CD4-positive, CD25-positive, alpha-beta regulatory T cell (primary cell): Measurements from ENCODE around the gene PAQR4. TPM values are rescaled to one million over a fixed set of nuclear protein-coding genes. Genes with fewer than 3 reads are reported as not detected.

Source experiments
- ATAC-seq, 2 donors: fragments of 150-1000 bp; cut with Tn5 transposase; one replicate each; pipeline ENCODE4 v1.10.0; 2021; ENCODE audit warnings: low read depth in 2 of 2, moderate number of reproducible peaks in 2 of 2, moderate library complexity in 1 of 2
- DNase-seq, 3 donors: peaks; one replicate each; pipeline versions ENCODE4 v3.0.0 to v3.0.0-alpha.2; 2012 to 2022; ENCODE audit warnings: mixed read lengths in 1 of 3
- H3K27ac ChIP-seq: one replicate; pipeline ENCODE4 v1.7.0; 2013; ENCODE audit warnings: mild to moderate bottlenecking, low read length; ENCODE audit not compliant: insufficient read depth, poor library complexity, severe bottlenecking
- H3K27me3 ChIP-seq: one replicate; pipeline ENCODE4 v1.7.0; 2013; ENCODE audit warnings: low read length; ENCODE audit not compliant: control insufficient read depth, insufficient read depth
- H3K36me3 ChIP-seq: one replicate; pipeline ENCODE4 v1.7.0; 2013; ENCODE audit warnings: mild to moderate bottlenecking, low read length, moderate library complexity; ENCODE audit not compliant: control insufficient read depth, insufficient read depth
- H3K4me1 ChIP-seq: 2 replicates; pipeline ENCODE4 v1.7.0; 2013; ENCODE audit warnings: mild to moderate bottlenecking, low read length; ENCODE audit not compliant: insufficient read depth, control insufficient read depth, poor library complexity, severe bottlenecking
- H3K4me3 ChIP-seq: one replicate; pipeline ENCODE4 v1.7.0; 2013; ENCODE audit warnings: low read depth, mild to moderate bottlenecking, low read length, moderate library complexity
- H3K9me3 ChIP-seq, 2 experiments: 1 replicate in 1 of 2; 2 replicates in 1 of 2; pipeline ENCODE4 v1.7.0; 2013; ENCODE audit warnings: low read length in 2 of 2, mild to moderate bottlenecking in 1 of 2, moderate library complexity in 1 of 2; ENCODE audit not compliant: control insufficient read depth in 2 of 2
- H3K27ac Mint-ChIP-seq, 3 donors: one replicate each; pipeline ENCODE4 v1.8.0; 2020 to 2022; ENCODE audit warnings: mild to moderate bottlenecking in 3 of 3, mixed read lengths in 3 of 3, moderate library complexity in 2 of 3
- H3K27me3 Mint-ChIP-seq: one replicate; pipeline ENCODE4 v1.8.0; 2022; ENCODE audit warnings: mild to moderate bottlenecking, mixed read lengths
- H3K36me3 Mint-ChIP-seq: one replicate; pipeline ENCODE4 v1.8.0; 2020; ENCODE audit warnings: mixed read lengths
- H3K4me1 Mint-ChIP-seq, 4 donors: one replicate each; pipeline ENCODE4 v1.8.0; 2020 to 2022; ENCODE audit warnings: mixed read lengths in 4 of 4, mild to moderate bottlenecking in 1 of 4
- H3K4me3 Mint-ChIP-seq, 4 donors: one replicate each; pipeline ENCODE4 v1.8.0; 2020 to 2022; ENCODE audit warnings: mild to moderate bottlenecking in 4 of 4, mixed read lengths in 4 of 4, moderate library complexity in 3 of 4
- H3K9me3 Mint-ChIP-seq, 7 donors: one replicate each; pipeline ENCODE4 v1.8.0; 2020 to 2022; ENCODE audit warnings: mixed read lengths in 7 of 7, mild to moderate bottlenecking in 3 of 7, moderate library complexity in 2 of 7
- polyA plus RNA-seq, 4 donors: library from polyadenylated mRNA; unstranded; fragments of 300-500 nt; fragmentation: Illumina TruSeq; gene quantifications; one replicate each; pipeline ENCODE4 v1.2.3, GENCODE V29; 2021
- total RNA-seq: library from RNA; stranded (reverse); gene quantifications from one replicate; pipeline ENCODE4 v1.2.3, GENCODE V29; 2022

The PAQR4 gene
- 5.6 TPM for total RNA-seq
- 1 to 10 TPM; 2.2 to 8.0 (median 4.4) TPM for polyA plus RNA-seq

- Mint-ChIP-seq H3K9me3 (peaks cover 0 to 1% (median 0%) of the 10 kb centered on the region in 7 donors), H3K27me3 (peaks cover 37% of the 10 kb centered on the region), H3K4me3 (peak within 1 kb of the TSS; percentile 80 to 87 (median 86)), H3K36me3 (no peaks in the 10 kb centered on the region), H3K4me1 (peaks cover 0 to 42% (median 4%) of the 10 kb centered on the region in 4 donors), H3K27ac (no peak within 1 kb of the TSS)
- Histone ChIP-seq H3K9me3 (no peaks in the 10 kb centered on the region), H3K4me1 (peaks cover 62% of the 10 kb centered on the region), H3K27ac (no peak within 1 kb of the TSS), H3K27me3 (no peaks in the 10 kb centered on the region), H3K36me3 (no peaks in the 10 kb centered on the region), H3K4me3 (peak within 1 kb of the TSS; percentile 7)
- ATAC-seq = peak; percentile 75 to 78
- peak; percentile 68 to 87 (median 75) for DNase-seq
Observed at GRCh38 chr16:2968738-2969544, at the start of gene PAQR4. Gene PAQR4, plus strand, starts transcription at chr16:2969348. Its CDS starts 327 bp downstream, at chr16:2969675.

- peak overlapping the region in 1 of 4 donors; percentile 67 for H3K4me3 Mint-ChIP-seq
Observed at GRCh38 chr16:2919511-2920255, 49.5 kb upstream of the PAQR4 start.

GRCh38 chr16:2923481-2923880 is 45.7 kb upstream of the PAQR4 start:
- Histone ChIP-seq H3K4me1 (peaks cover 14% of the 10 kb centered on the region), H3K9me3 (no peaks in the 10 kb centered on the region), H3K27ac (no peak overlapping the region), H3K36me3 (peaks cover 8% of the 10 kb centered on the region), H3K27me3 (no peaks in the 10 kb centered on the region), H3K4me3 (no peak overlapping the region)
- no peaks in the 10 kb centered on the region for H3K27me3 Mint-ChIP-seq
- H3K36me3 Mint-ChIP-seq = peaks cover 17% of the 10 kb centered on the region
- DNase-seq = no peak
- no peaks in the 10 kb centered on the region for H3K9me3 Mint-ChIP-seq
- H3K27ac Mint-ChIP-seq = no peak overlapping the region
- H3K4me1 Mint-ChIP-seq = peaks cover 9 to 22% (median 19%) of the 10 kb centered on the region in 4 donors
- peak overlapping the region in 1 of 4 donors; percentile 61 for H3K4me3 Mint-ChIP-seq
- no peak for ATAC-seq

More at GRCh38 chr16:2919511-2920255, 49.5 kb upstream of the PAQR4 start:
- no peaks in the 10 kb centered on the region for H3K27me3 Mint-ChIP-seq
- peaks cover 5 to 12% (median 8%) of the 10 kb centered on the region in 4 donors for H3K4me1 Mint-ChIP-seq
- H3K27ac Mint-ChIP-seq = peak overlapping the region in 1 of 3 donors; percentile 50
- no peaks in the 10 kb centered on the region for H3K9me3 ChIP-seq
- no peaks in the 10 kb centered on the region for H3K27me3 ChIP-seq
- no peaks in the 10 kb centered on the region for H3K9me3 Mint-ChIP-seq
- peak overlapping the region; percentile 1 for H3K27ac ChIP-seq
- peaks cover 8% of the 10 kb centered on the region for H3K36me3 ChIP-seq
- no peak overlapping the region for H3K4me3 ChIP-seq
- H3K4me1 ChIP-seq = peaks cover 4% of the 10 kb centered on the region
- peaks cover 17% of the 10 kb centered on the region for H3K36me3 Mint-ChIP-seq
- ATAC-seq = peak in 1 of 2 donors; percentile 68
- DNase-seq = peak; percentile 53 to 77 (median 62)

- H3K4me1 Mint-ChIP-seq = peaks cover 4 to 16% (median 13%) of the 10 kb centered on the region in 4 donors
- ATAC-seq = no peak
- Histone ChIP-seq H3K27ac (no peak overlapping the region), H3K9me3 (no peaks in the 10 kb centered on the region), H3K4me1 (peaks cover 10% of the 10 kb centered on the region), H3K27me3 (no peaks in the 10 kb centered on the region), H3K4me3 (no peak overlapping the region), H3K36me3 (peaks cover 8% of the 10 kb centered on the region)
- no peak overlapping the region for H3K4me3 Mint-ChIP-seq
- H3K36me3 Mint-ChIP-seq = peaks cover 12% of the 10 kb centered on the region
- no peak for DNase-seq
- no peaks in the 10 kb centered on the region for H3K27me3 Mint-ChIP-seq
- H3K27ac Mint-ChIP-seq = no peak overlapping the region
- no peaks in the 10 kb centered on the region for H3K9me3 Mint-ChIP-seq
Observed at GRCh38 chr16:2924901-2925755, 44.0 kb upstream of the PAQR4 start.

GRCh38 chr16:2925951-2926649 is 43.0 kb upstream of the PAQR4 start:
- ATAC-seq (no peak), DNase-seq (no peak)
- Mint-ChIP-seq H3K4me1 (peaks cover 4 to 16% (median 13%) of the 10 kb centered on the region in 4 donors), H3K27me3 (no peaks in the 10 kb centered on the region), H3K9me3 (no peaks in the 10 kb centered on the region), H3K36me3 (peaks cover 12% of the 10 kb centered on the region), H3K4me3 (no peak overlapping the region), H3K27ac (peak overlapping the region; percentile 0 to 76 (median 14))
- peaks cover 10% of the 10 kb centered on the region for H3K4me1 ChIP-seq
- H3K27me3 ChIP-seq = no peaks in the 10 kb centered on the region
- H3K9me3 ChIP-seq = no peaks in the 10 kb centered on the region
- no peak overlapping the region for H3K27ac ChIP-seq
- no peak overlapping the region for H3K4me3 ChIP-seq
- H3K36me3 ChIP-seq = peaks cover 8% of the 10 kb centered on the region

GRCh38 chr16:2926650-2926999 is 42.5 kb upstream of the PAQR4 start:
- Histone ChIP-seq H3K27ac (peak overlapping the region; percentile 45), H3K9me3 (no peaks in the 10 kb centered on the region), H3K36me3 (peaks cover 8% of the 10 kb centered on the region), H3K4me3 (peak overlapping the region; percentile 58), H3K27me3 (no peaks in the 10 kb centered on the region), H3K4me1 (peaks cover 10% of the 10 kb centered on the region)
- Mint-ChIP-seq H3K27ac (peak overlapping the region; percentile 0 to 76 (median 14)), H3K4me3 (peak overlapping the region in 1 of 4 donors; percentile 42), H3K36me3 (peaks cover 12% of the 10 kb centered on the region), H3K27me3 (no peaks in the 10 kb centered on the region), H3K9me3 (no peaks in the 10 kb centered on the region), H3K4me1 (peaks cover 4 to 16% (median 13%) of the 10 kb centered on the region in 4 donors)
- DNase-seq (no peak), ATAC-seq (no peak)
